GM21367 (cell line): ENCODE measurements around the gene LGALS7B.
"Not testable (repeated sequence)": the region's sequence is repeated elsewhere in the genome, so short reads cannot be mapped to it uniquely, and the experiment has no call there.

Experiments used
- ATAC-seq: cut with Tn5 transposase; IDR thresholded peaks from one replicate; pipeline ENCODE4 v1.9.1; 2021; ENCODE audit not compliant: unreplicated experiment

The LGALS7B gene

DNA sequence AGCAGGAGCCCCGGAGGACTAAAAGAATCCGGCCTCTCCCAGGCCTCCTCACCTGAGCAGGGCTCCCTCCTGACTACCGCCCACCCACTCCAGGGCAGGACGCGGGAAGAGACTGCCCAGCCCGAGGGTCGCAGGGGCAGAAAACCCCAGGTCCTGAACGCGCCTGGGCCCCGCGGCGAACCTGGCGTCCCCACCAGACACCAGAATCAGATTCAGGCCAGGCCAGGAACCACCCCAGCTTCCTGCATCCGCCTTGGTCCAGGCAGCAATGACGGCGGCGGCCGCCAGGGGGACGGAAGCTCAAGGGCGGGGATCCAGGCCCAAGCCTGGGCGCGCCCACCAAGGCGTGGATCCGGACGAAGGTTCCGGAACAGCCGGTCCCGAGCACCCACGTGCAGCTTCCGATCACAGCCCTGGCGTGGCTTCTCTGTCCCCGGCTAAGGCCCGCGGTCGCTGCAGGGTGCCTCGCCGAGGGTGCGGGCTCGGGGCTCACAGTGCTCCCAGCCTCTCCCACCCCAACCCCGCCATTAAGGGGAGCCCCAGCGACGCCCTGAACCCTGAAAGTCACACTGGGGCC is 19.3 kb upstream of the LGALS7B start:
- no peak for ATAC-seq

GRCh38 chr19:38770228-38770948 is 18.6 kb upstream of the LGALS7B start:
- not testable (repeated sequence) for ATAC-seq

- ATAC-seq, result not testable (repeated sequence)
These were observed 18.1 kb upstream of the LGALS7B start for GRCh38 chr19:38770949-38771275.

DNA sequence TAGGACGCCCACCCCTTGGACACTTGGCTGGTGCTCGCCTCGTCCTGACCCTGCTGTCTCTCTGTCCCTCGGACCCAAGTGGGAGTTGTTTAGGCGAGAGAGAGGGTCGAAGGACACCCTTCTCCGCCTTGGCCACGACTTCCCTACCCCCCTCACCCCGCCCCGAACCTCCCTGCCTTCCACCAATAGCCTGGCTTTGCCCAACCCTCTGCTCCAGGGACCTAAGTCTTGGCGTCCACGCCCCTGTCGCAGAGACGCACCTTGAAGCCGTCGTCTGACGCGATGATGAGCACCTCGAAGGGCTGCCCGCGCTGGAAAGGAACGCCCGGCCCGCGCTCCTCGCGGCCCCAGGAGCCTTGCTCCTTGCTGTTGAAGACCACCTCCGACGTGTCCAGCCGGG is 17.4 kb upstream of the LGALS7B start:
- not testable (repeated sequence) for ATAC-seq

DNA sequence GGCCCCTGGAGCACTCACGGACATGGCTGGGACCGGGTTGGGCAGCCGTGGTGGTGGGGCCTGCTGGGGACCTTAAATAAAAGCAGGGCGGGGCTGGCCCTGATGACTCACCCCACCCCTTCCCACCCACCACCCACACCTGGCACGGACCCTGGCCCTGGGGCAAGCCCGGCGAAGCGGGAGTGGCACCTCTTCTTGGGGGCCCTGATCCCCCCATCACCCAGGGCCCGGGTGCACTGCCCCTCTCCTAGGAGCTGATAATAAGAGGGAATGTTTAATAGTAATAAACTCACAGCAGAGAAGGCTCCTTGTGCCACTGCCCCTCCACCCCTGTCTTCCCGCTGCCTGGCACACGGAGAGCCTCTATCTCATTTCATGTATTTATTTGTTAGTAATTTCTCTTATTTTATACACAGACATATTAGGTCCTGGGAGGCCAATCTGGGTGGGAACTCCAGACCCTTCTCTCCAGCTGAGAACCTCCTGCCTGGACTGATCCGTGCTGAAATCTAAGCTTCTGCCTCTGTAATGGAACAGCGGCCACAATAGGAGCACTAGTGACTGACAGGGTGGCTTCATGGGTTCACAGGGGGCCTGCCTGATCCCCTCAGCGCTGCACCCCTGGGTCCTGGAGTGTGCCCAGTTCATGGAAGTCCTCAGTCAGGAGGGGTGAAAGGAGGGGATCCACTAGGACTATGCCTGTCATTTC is 15.4 kb upstream of the LGALS7B start, which contains the start of gene LGALS7:
Gene LGALS7, minus strand, starts transcription at position 49 of the 709 bp plus-strand sequence. Its CDS starts 25 bp downstream, at position 24.
- no peak for ATAC-seq

- ATAC-seq, result no peak
These were observed 14.6 kb upstream of the LGALS7B start for GRCh38 chr19:38774181-38774950.

DNA sequence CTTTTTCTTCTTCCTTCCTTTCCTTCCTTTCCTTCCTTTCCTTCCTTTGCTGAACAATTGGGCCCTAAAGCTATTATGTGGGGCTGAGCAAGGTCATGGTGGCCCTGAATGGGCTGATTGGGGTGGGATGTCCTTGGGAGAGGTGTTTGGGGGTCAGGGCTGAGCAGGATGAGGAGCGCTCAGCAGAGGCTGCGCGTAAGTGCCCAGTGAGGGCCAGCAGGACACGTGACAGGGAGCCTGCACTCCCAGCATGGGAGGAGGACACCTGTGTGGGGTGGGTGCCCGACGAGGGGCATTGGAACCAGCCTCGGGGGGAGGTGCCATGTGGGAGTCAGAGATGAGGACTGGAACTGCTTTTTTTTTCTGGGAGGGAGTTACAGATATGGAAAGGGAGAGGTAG is 10.3 kb upstream of the LGALS7B start:
- no peak for ATAC-seq

- ATAC-seq, result no peak
These were observed 8.6 kb upstream of the LGALS7B start for GRCh38 chr19:38780443-38780842.

GRCh38 chr19:38781058-38781457 is 7.9 kb upstream of the LGALS7B start:
- no peak for ATAC-seq

- not testable (repeated sequence) for ATAC-seq
These were observed 6.8 kb upstream of the LGALS7B start for GRCh38 chr19:38782212-38782611.

GRCh38 chr19:38784224-38784623 is 4.8 kb upstream of the LGALS7B start:
- ATAC-seq, result no peak

DNA sequence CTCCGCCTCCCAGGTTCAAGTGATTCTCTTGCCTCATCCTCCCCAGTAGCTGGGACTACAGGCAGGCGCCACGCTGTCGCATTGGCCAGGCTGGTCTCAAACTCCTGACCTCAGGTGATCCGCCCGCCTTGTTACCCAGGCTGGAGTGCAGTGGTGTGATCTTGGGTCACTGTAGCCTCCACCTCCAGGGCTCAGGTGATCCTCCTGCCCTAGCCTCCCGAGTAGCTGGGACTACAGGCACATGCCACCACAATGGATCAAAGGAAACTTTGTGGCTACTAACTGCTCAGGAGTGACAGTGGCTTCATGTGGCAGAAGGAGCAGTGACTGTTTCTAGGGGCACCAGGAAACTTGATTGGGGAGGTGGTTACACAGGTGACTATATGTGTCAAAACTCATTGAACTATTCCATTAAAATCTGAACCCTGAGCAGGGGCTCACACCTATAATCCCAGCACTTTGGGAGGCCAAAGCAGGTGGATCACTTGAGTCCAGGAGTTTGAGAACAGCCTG is 3.8 kb upstream of the LGALS7B start:
- no peak for ATAC-seq

DNA sequence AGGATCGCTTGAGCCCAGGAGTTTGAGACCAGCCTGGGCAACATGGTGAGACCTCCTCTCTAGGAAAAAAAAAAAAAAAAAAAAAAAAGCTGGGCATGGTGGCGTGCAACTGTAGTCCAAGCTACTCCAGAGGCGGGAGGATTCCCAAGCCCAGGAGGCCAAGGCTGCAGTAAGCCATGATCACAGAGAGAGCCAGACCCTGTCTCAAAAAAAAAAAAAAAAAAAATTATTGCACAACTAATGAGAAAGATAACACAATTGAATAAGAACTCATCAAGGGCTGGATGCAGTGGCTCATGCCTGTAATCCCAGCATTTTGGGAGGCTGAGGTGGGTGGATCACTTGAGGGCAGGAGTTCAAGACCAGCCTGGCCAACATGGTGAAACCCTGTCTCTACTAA is 2.9 kb upstream of the LGALS7B start:
- not testable (repeated sequence) for ATAC-seq

DNA sequence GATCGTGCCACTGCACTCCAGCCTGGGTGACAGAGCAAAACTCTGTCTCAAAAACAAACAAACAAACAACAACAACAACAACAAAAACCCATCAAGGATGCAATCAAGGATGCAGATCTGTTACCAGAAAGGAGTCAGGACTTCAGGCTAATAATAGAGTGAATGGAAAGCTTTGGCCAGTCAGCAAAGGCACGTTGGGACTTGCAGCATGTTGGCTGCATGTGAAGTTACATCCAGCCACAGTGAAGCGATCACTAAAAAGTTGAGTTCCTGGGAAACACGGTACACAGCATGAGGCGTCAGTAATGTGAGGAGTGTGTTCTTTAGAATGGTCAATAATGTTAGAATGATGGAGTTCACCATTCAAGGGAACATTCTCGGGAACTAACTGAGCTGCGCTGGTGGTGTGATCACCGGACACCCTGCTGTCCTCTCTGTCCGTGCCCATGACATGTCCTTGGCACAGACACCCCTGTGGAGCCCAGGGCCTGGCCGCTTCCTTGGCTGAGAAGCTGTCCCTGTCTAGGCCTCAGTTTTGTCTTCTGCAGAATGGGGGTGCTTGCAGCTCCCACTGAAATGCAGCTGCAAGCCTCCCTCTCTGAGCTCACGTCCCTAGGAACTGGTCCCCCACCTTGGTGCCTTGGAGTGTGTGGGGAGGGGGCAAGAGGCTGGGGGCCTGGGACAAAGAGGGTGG is 2.3 kb upstream of the LGALS7B start:
- no peak for ATAC-seq

GRCh38 chr19:38790507-38791403 is 1.8 kb downstream of the LGALS7B start:
- not testable (repeated sequence) for ATAC-seq

GRCh38 chr19:38791451-38792064 is 2.6 kb downstream of the LGALS7B start:
- ATAC-seq, result not testable (repeated sequence)

GRCh38 chr19:38792250-38793111 is 3.5 kb downstream of the LGALS7B start:
- no peak for ATAC-seq

DNA sequence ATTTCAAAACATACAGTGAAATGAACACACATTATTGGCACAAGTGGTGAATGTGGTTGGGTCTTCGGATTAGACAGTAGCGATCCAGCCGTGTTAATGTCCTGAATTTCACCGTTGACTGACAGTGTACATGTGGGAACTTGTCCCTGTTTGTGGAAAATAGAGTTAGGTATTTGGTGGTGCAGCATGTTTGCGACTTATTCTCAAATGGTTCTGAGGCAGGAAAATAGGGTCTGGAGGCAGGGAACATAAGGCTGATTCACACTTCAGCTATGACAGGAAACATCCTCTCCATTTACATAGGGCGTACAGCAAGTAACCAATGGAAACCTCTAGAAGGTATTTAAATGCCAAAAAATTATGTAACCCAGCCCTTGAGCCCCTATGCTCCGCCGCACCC is 4.2 kb downstream of the LGALS7B start:
- no peak for ATAC-seq
